Activated CD4-positive, alpha-beta T cell treated with anti-CD3 and anti-CD28 coated beads, Interleukin-2, amount 50 U/mL, for 24 hours (primary cell): ENCODE measurements around the gene OCLN.
"Not testable (repeated sequence)": the region's sequence is repeated elsewhere in the genome, so short reads cannot be mapped to it uniquely, and the experiment has no call there.

ENCODE experiments used
- DNase-seq, 2 donors: peaks; one replicate each; pipeline ENCODE4 v3.0.0-alpha.2; 2020; ENCODE audit warnings: low read depth in 1 of 2, low spot score in 1 of 2

Gene OCLN

GRCh38 chr5:69527128-69527770, 34.7 kb downstream of the OCLN start:
- no peak for DNase-seq

GRCh38 chr5:69528035-69528434, 35.4 kb downstream of the OCLN start:
- DNase-seq = no peak

DNA sequence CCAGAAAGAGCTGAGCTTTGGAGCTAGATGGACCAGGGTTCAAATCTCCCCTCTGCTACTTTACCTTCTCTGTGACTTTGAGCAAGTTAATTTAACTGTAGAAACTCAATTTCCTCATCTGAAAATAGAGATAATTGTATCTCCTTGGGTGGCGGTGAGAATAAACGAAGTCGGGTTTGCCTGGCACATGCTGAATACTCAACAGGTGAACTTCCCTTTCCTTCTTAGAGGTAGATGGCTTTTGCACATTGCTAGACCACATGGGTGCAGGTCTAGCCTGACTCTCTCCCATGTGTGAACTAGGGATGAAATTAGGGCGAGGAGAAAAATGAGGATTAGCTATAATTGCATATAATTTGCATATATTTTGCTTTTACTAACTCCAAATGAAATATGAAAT, 36.0 kb downstream of the OCLN start:
- DNase-seq = no peak

DNA sequence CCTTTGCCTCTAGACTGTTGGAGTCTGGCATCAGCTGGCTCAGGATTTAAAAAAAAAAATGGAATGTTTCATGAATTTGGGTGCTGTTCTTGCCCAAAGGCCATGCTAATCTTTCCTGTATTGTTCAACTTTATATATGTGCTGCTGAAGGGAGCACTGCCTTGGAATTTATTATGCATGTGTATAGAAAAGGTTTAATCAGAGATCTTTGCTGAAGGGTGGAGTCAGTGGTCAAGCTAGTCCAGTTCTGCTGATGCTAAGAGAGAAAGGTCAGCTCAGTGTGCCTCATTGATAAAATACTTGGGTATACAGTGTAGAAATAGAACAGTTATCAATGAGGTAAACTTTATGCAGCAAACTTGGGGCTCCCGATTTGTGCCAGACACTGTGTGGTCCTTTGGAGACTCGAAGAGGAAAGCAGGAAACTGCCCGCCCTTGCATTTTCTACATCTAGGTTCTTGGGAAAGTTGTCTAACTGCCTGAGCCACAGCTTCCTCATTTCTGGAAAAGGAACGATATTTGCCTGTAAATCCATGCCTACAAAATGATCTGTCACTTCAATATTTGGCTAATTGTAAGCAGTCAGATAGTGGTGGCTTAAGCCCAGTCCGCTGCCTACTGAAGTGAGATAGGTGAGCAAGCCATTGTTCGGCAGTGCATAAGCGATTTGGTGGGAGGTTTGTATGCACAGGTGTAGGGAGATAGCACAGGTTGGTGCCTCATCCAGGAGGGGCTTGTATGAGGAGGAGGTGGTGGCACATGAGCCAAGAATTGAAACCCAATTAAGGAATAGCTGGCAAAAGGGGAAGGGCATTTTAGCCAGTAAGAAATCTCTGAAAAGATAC, 38.2 kb downstream of the OCLN start:
- DNase-seq = no peak

DNA sequence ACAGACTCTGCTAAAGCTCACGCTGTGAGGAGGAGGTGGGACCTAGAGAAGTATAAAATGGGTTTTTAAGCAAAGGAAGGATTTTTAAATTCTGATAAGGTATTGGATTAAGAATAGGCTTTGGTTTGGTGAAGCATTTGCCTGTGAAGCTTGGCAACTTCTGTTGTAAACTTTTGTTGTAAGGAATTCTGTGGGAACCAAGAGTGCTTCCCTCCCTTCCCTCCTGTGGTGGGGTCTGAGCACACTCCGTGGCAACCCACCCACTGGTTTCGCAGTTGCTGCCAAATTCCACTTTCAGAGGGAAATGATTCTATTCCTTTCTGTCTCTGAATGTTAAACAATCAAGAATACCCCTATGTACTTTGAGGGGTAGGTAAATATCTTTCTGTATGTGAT, 38.8 kb downstream of the OCLN start:
- DNase-seq = no peak

GRCh38 chr5:69537911-69538310, 45.3 kb downstream of the OCLN start:
- not testable (repeated sequence) for DNase-seq

GRCh38 chr5:69538735-69539134, 46.1 kb downstream of the OCLN start:
- not testable (repeated sequence) for DNase-seq

GRCh38 chr5:69541347-69541746, 48.8 kb downstream of the OCLN start:
- not testable (repeated sequence) for DNase-seq

- DNase-seq = not testable (repeated sequence)
Measured at GRCh38 chr5:69542838-69543618, 50.4 kb downstream of the OCLN start.

DNA sequence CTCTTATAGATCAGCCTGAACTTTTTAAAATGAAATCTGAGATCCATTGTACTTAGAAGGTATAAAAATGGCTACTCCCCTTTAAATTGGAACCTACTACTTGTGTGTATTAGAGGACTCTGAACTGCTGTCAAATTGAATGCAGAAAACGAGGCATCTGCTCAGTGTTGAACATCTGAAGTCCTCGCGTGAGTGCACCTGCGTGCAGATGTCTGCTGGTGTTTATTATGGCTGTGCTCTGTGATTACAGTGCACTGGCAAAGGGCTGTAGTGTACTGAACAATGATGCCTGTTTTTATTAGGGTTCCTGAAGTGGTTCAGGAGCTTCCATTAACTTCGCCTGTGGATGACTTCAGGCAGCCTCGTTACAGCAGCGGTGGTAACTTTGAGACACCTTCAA, 52.0 kb downstream of the OCLN start:
- DNase-seq = not testable (repeated sequence)

GRCh38 chr5:69559908-69560330, 67.3 kb downstream of the OCLN start, which contains the start of gene GTF2H2C:
Gene GTF2H2C, plus strand, starts transcription at chr5:69560191. Its CDS starts 4,942 bp downstream, at chr5:69565133.
- DNase-seq = peak; percentile 51 to 65

DNA sequence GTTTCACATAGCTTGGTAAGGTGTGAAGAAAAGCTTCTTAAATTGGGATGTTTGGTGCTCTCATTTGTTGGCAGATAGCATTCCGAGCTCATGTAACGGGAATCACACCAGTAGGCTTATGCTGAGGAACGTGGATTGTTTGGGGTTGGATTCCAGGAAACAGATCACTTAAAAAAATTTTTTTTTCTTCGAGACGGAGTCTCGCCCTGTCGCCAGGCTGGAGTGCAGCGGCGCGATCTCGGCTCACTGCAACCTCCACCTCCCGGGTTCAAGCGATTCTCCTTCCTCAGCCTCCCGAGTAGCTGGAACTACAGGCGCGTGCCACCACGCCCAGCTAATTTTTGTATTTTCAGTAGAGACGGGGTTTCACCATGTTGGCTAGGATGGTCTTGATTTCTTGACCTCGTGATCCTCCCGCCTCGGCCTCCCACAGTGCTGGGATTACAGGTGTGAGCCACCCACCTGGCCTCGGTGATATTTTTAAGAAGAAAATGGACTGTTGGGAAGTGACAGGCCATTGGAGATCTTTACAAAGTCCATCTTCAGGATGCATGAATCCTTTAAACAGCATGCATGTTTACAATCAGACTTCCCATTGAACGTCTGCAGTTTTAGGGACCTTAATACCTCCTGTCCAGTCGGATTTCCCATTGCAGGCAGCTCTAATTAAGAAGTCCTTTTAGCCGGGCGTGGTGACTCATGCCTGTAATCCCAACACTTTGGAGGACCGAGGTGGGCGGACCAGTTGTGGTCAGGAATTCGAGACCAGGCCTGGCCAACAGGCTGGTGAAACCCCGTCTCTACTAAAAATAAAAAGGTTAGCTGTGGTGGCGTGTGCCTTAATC, 68.2 kb downstream of the OCLN start:
- not testable (repeated sequence) for DNase-seq

- not testable (repeated sequence) for DNase-seq
Measured at GRCh38 chr5:69566172-69566571, 73.6 kb downstream of the OCLN start.

DNA sequence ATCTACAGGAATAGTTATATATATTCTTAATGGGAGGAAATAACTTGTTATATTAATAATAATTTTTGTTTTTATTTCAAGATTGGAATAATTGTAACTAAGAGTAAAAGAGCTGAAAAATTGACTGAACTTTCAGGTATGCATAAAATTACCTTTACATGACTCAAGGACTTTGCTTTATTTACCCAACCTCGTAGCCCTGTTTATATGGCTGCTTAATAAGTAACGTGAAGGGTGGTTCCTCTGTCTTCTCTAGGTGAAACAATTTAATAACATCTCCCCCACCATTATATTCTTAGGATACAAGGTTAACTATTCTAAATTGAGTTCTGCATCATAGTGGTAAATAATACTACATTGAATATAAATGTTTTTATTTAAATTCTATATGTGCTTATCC, 75.5 kb downstream of the OCLN start:
- DNase-seq = not testable (repeated sequence)

DNA sequence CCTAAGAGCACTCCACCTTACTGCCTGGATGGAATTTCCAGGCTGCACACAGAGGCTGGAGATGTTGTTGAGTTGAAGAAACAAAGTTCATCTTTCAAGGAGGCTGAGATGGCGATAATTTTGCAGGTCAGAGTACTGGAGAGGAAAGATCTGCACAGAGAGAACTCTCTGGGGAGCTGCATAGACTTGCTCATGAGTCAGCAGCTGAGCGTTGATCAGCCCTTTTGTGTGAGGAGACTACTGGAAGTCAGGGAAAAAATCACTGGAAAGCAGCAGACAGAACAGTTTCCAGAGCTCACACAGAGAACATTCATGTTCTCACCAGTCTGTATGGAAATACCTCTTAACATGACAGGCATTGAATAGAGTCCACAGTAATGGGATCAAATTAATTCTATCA, 90.8 kb downstream of the OCLN start:
- not testable (repeated sequence) for DNase-seq

DNA sequence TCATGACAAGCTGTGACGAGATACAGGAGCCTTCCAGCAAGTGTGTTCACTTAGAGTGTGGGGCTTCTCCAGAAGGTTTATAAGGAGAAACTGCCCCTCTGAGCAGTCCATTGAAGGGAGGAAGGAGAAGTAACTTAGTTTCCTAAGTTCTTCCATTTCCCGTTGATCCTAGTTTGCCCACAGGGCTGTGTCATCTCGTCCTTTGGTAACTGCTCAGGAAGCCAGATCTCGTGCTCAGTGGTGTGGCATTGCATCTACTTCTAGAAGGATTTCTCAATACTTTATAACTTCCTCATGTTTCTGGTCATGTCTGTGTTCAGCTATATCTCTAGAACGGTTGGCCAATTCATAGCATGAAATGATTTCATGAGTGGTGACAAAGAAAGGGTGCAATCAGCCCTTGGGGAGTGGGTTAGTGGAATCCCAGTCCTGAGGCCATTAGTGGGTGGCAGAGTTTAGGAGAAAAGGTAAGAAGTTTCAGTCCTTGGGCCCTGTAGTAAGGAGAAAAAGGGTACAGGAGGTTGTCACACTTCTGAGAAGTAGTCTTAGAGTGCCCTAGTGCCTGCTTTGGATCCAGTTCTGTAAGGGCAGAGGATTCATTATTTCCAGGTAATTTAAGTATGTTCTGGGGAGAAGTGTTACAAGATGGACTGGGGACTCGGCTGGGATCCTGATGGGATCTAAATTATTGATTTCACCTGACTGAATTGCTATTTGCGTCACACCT, 103.7 kb downstream of the OCLN start:
- DNase-seq = not testable (repeated sequence)

- not testable (repeated sequence) for DNase-seq
Measured at GRCh38 chr5:69601947-69602346, 109.4 kb downstream of the OCLN start.

- not testable (repeated sequence) for DNase-seq
Measured at GRCh38 chr5:69606839-69607238, 114.2 kb downstream of the OCLN start.
